ENCODE data around the gene FMOD. TPM values are rescaled to one million over a fixed set of nuclear protein-coding genes. Genes with fewer than 3 reads are reported as not detected.

FMOD gene
- total and polyA plus RNA-seq, 2 donors (not counting 3 experiments of a cell fraction or from before 2014, with no cell fraction given), result 0.11 to 0.12 TPM

DNA sequence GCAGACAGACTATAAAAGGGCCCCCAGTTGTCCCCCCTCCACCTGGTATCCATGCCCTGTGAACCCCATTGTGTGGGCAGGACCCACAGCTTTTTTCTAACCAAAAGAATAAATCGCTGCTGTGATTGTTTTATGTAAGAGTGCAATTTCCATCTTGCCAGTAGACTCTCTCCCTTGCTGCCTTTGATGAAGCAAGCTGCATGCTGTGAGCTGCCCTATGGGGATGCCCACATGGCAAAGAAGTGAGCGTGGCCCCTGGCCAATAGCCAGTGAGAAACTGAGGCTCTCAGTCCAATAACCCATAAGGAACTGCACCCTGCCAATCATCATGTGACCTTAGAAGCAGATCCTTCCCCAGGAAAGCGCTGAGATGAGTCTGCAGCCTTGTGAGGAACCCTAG lies 37.8 kb upstream of the FMOD start:
- POLR2A ChIA-PET, result no interaction called here
- BruUV-seq (replicated peaks), result no TSS peak
- H3K4me1 ChIP-seq (ENCODE audit: control insufficient read depth, extremely low read depth, insufficient read depth, low read length), result peaks cover 10% of the 10 kb centered on the region

More for the DNA sequence above, 37.8 kb upstream of the FMOD start:
- TF ChIP-seq FOS (IDR thresholded peaks at IDR 0.05; ENCODE audit: borderline replicate concordance, insufficient read depth, low read length) (no peak), POLR2A (IDR thresholded peaks at IDR 0.05; ENCODE audit: low read depth, low read length) (no peak), POLR2AphosphoS5 (IDR thresholded peaks at IDR 0.05; ENCODE audit: insufficient read depth, low read depth, low read length) (no peak), EZH2 (IDR thresholded peaks at IDR 0.05; ENCODE audit: borderline replicate concordance, low read depth, low read length, severe bottlenecking) (no peak), JUN (IDR thresholded peaks at IDR 0.05; ENCODE audit: borderline replicate concordance, insufficient read depth, insufficient read length, low read depth) (no peak), GATA2 (IDR thresholded peaks at IDR 0.05; ENCODE audit: insufficient read depth, insufficient read length, low read depth, low read length) (no peak), MYC (IDR thresholded peaks at IDR 0.05; ENCODE audit: low read depth, low read length) (no peak), MAX (IDR thresholded peaks at IDR 0.05; ENCODE audit: insufficient read depth, insufficient read length) (no peak)
- TF ChIP-seq, protein P1, sequence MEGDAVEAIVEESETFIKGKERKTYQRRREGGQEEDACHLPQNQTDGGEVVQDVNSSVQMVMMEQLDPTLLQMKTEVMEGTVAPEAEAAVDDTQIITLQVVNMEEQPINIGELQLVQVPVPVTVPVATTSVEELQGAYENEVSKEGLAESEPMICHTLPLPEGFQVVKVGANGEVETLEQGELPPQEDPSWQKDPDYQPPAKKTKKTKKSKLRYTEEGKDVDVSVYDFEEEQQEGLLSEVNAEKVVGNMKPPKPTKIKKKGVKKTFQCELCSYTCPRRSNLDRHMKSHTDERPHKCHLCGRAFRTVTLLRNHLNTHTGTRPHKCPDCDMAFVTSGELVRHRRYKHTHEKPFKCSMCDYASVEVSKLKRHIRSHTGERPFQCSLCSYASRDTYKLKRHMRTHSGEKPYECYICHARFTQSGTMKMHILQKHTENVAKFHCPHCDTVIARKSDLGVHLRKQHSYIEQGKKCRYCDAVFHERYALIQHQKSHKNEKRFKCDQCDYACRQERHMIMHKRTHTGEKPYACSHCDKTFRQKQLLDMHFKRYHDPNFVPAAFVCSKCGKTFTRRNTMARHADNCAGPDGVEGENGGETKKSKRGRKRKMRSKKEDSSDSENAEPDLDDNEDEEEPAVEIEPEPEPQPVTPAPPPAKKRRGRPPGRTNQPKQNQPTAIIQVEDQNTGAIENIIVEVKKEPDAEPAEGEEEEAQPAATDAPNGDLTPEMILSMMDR (IDR thresholded peaks at IDR 0.05; ENCODE audit: extremely low read depth in 1 of 2, insufficient read depth in 1 of 2, low read depth in 1 of 2, low read length in 2 of 2), result no peak
- intact Hi-C loops (cut with micrococcal nuclease), result no loop called here
- Histone ChIP-seq H3K4me3 (replicated peaks in 1 of 3; ENCODE audit: insufficient read depth in 1 of 3, low read depth in 1 of 3, low read length in 3 of 3) (no peak overlapping the region), H3K36me3 (ENCODE audit: control insufficient read depth in 2 of 2, extremely low read depth in 1 of 2, insufficient read depth in 2 of 2, low read length in 2 of 2) (no peaks in the 10 kb centered on the region), H3K4me2 (ENCODE audit: insufficient read depth, low read length) (no peak overlapping the region), H3K27ac (ENCODE audit: insufficient read depth, low read depth, low read length) (no peak overlapping the region), H3K79me2 (ENCODE audit: control insufficient read depth, insufficient read depth, low read length) (no peaks in the 10 kb centered on the region), H3K9me1 (replicated peaks; ENCODE audit: control insufficient read depth, extremely low read depth, insufficient read depth, low read length) (no peaks in the 10 kb centered on the region), H3K9me3 (replicated peaks; ENCODE audit: control insufficient read depth, insufficient read depth, low read length) (no peaks in the 10 kb centered on the region), H4K20me1 (replicated peaks; ENCODE audit: control insufficient read depth, extremely low read depth, insufficient read depth, low read length) (no peaks in the 10 kb centered on the region), H2AFZ (ENCODE audit: low read depth, low read length) (no peak overlapping the region), H3K9ac (replicated peaks; ENCODE audit: extremely low read depth, insufficient read depth, low read length) (no peak overlapping the region), H3K27me3 (ENCODE audit: control insufficient read depth in 2 of 2, insufficient read depth in 2 of 2, low read length in 2 of 2) (peaks cover 2 to 10% of the 10 kb centered on the region in 2 experiments)
- dilution Hi-C loops (cut with MboI; ENCODE audit: extremely low pct_ligation_motif_present, low sequenced_read_pairs), result no loop called here
- no peak for FAIRE-seq
- DNase-seq (ENCODE audit: low read depth, low spot score), result no peak
- CTCF ChIA-PET, result interaction anchor here (0.7 kb wide), 1 partner anchor 52 kb away, joined by 3 read pairs; no protein-coding TSS in a partner anchor
